AG20443 (cell line): ENCODE measurements around the gene MRTFB.

ENCODE experiments used
- DNase-seq: peaks from one replicate; pipeline ENCODE4 v3.0.0; 2012; ENCODE audit warnings: low spot score, mixed read lengths

Gene MRTFB

GRCh38 chr16:14238756-14239155, 167.6 kb downstream of the MRTFB start:
- no peak for DNase-seq

- DNase-seq: no peak
These were observed 168.7 kb downstream of the MRTFB start for GRCh38 chr16:14239791-14240190.

GRCh38 chr16:14240219-14240843, 169.2 kb downstream of the MRTFB start:
- DNase-seq: peak; percentile 19

- no peak for DNase-seq
These were observed 169.8 kb downstream of the MRTFB start for GRCh38 chr16:14240964-14241363.

DNA sequence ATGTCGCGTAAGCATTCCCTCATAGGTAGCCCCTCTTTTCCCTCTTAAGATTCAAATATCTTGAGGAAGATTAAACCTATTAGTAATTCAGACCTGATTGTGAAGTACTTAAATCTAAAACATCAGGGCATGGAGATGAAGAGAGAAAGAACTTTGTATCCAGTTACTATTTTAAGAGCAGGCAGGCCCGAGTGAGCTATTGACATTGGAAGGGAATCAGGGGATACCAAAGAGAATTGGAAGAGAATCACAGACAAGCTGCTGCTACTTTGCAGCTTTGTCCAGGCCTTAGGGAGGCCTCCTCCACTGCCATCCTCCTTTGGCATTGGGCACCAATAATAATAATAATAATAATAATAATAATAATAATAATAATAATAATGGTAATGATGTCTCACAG, 170.5 kb downstream of the MRTFB start:
- DNase-seq: no peak

DNA sequence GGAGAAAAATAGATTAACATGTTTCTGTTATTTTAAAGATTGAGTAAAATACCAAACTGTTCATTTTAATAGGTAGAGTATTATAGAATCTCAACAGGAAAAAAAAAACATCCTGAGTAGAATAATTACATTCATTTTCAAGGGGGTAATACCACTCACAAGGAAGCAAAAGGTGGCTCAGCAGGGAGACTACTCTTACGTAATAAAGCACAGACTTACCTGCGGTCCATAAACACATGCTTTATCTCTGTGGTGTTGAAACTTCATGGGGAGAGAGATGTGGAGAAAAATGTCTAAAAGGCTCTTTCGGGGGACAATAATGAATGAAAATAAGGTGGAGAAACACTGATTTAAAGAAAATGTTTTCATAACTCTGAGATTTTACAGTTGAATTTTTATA, 171.7 kb downstream of the MRTFB start:
- no peak for DNase-seq

DNA sequence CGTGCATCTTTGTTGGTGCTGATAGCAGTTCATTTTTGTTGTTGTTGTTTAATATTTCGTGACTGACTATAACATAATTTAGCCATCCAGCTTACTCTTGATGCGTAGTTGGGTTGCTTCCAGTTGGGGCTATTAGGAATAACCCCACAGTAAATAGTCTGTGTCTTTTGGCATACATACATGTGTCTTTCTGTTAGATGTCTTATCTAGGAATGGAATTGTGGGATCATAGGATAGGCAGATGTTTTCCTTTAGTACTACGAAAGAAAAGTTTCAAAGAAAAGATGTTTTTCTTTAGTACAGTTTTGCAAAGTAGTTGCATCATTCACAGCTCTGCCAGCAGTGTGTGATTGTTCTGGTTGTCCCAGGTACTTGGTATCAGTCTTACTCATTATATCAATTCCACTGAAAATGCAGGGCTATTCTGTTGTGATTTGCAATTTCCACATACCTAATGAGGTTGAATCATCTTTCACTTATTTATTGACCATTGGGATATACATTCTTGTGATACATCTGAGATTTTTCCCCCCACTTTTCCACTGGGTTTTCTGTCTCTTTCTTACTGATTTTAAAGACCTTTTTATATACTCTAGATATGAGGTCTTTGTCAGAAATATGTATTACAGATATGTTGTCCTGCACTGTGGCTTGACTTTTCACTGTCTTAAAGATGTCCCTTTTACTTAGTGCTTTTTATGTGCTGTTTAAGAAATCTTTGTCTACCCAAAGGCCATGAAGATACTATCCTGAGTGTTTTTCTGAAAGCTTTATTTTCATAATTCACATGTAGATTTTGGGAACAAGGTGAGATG, 173.3 kb downstream of the MRTFB start:
- DNase-seq: no peak

DNA sequence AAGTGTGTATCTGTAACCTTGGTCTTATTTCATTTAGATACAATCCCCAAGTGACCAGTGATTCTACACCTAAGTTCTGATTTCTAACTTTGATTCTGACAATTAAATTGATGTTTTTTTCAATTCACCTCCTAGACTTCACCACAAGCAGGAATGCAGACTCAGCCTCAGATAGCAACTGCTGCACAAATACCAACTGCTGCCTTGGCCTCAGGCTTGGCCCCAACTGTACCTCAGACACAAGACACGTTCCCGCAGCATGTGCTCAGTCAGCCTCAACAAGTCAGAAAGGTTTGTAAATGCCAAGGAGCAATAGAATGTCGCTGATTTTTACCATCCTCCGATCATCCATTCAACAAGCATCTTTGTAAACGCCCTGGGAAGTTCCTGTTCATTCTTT, 177.7 kb downstream of the MRTFB start:
- DNase-seq: no peak

DNA sequence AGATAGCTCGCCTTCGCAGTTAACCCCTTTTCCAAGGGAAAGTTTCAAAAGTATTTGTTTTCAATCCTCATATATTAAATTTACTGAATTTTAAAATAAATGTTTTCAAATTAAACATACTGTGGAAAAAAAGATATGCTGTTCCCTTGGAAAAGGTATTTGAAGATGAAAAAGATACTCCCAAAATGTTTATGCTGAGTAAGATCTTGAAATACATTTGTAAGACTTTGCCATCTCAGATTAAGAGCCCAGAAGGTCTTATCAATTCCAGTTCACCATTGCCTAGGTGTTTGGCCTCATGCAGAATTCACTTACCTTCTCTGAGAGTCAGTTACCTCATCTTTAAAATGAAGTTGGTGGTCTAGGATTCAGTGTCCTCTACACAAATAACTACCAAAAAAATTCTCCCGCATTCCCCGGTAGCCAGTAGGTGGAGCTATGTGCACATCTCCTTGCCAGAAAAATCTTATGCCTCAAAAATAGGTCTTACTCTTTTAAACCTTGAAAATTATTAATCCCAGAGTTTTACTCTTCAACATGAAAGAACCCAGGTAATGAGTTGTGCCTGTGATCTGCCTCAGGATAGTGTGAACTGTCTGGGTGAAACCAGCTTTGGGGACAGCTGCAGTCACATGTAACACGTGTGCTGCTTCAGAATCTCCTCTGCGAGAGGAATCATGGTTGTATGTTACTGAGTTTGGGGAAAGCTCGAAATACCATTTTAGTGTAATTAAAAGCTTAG, 178.3 kb downstream of the MRTFB start:
- DNase-seq: peak; percentile 70

- DNase-seq: no peak
These were observed 180.3 kb downstream of the MRTFB start for GRCh38 chr16:14251419-14251818.

- DNase-seq: no peak
These were observed 181.7 kb downstream of the MRTFB start for GRCh38 chr16:14252860-14253259.

DNA sequence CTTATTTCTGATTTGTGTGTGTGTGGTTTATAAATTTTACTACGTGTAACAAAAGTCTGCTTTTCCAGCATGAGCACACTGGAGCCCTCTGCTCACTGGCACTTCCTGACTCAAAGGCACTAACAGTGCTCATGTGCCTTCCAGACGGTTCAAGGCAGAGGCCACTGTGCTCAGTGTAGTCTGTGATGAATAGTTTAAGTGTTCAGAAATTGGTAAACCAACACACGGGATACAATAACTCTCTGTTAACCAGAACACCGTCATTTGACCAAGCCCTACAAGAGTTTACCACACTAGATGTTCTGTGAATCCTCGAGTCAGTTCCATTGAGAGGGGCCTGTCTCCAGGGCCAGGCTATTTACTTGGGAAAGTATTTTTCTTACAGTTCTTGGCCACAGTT, 191.9 kb downstream of the MRTFB start:
- DNase-seq: no peak

GRCh38 chr16:14263769-14264168, 192.7 kb downstream of the MRTFB start:
- DNase-seq: no peak

DNA sequence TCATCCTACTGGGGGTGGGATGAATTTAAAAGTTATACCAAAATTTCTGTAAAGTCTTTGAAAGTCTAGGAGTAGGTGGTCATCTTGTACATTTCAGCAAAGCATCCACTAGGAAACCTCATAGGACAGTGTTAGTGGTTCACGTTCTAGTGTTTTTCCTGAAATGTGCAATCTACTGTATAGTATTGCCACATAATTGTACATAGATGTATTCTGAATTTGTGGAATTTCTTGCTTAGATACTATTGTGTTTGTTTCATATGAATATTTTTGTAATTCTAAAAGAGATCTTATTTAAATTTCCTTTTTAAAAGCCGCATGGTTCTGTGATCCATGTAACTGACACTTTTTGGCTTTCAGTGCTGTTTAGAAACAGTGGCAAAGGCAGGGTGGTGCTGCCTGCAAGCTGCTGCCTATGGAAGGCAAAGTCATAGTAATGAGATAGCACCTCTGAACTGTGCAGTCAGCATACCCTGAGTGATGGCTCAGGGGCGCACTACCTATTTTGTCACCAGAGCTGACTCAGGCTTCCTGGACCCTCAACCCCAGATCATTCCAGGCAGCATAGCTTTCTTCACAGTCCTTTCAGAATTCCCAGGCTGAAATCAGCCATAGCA, 193.3 kb downstream of the MRTFB start:
- no peak for DNase-seq

- DNase-seq: no peak
These were observed 197.0 kb downstream of the MRTFB start for GRCh38 chr16:14268073-14268472.

GRCh38 chr16:14275934-14276333, 204.8 kb downstream of the MRTFB start:
- DNase-seq: no peak

- DNase-seq: no peak
These were observed 207.6 kb downstream of the MRTFB start for GRCh38 chr16:14278749-14279148.

DNA sequence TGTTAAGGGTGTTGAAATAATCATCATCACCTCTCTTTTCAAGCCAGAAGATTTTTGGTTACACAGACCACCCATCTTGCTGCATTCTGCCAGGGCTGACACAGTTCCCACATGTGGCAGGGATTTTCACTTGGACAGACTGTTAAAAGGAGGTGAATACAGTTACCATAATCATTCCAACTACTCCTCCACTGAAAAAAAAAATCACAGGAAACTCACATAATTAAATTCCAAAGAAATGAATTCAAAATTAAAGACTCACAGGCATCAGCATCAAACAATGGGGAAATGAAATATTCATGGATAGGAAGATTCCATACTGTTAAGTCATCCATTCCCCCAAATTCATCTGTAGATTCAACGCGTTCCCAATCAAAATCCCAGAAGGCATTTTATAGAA, 209.4 kb downstream of the MRTFB start:
- no peak for DNase-seq

DNA sequence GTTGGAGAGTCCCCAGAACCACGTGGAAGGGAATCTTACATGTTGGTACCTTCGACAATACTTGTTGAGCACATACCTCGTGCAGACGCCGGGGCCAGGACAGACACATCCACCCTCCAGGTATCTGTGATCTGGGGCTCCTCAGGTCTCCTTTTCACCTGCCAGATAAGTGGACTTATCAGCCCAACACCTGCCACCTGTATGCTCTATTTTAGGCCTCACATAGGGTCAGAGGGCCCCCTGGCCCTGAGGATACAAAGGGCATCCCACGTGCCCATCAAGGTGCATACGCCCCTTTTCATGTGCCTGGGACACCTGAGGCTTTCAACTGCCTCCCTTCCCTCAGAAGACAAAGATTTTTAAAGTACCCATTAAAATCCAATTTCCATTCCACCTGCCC, 212.7 kb downstream of the MRTFB start:
- DNase-seq: no peak

GRCh38 chr16:14284371-14284770, 213.3 kb downstream of the MRTFB start:
- no peak for DNase-seq

DNA sequence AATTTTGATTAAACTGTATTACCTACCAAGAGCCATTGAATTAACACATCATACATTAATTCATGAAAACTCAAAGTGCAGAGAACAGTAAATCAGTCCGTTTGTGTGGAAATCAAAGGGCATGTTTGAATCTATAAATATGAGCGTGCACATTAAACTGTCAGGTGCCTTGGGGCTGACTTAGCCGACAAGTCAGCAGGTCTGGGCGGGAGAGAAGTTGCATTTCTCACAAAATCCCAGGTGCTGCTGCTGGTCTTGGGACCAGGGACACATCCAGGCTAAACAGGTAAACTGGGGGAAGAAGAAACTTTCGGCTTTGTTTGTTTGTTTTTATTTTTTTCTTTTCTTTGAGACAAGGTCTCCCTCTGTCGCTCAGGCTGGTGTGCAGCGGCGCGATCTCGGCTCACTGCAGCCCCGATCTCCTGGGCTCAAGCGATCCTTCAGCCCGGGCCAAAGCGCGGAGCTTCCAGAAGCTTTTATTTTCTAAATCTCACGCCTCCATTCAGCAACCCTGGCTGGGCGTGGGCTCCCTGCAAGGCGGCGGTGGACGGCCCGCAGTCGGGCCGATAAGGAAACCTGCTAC, 213.9 kb downstream of the MRTFB start:
- DNase-seq: peak; percentile 31
